ENCODE data around the gene OAF.
A peak's percentile ranks its signal among the peaks of the same experiment; 100 is the strongest.

Gene OAF

DNA sequence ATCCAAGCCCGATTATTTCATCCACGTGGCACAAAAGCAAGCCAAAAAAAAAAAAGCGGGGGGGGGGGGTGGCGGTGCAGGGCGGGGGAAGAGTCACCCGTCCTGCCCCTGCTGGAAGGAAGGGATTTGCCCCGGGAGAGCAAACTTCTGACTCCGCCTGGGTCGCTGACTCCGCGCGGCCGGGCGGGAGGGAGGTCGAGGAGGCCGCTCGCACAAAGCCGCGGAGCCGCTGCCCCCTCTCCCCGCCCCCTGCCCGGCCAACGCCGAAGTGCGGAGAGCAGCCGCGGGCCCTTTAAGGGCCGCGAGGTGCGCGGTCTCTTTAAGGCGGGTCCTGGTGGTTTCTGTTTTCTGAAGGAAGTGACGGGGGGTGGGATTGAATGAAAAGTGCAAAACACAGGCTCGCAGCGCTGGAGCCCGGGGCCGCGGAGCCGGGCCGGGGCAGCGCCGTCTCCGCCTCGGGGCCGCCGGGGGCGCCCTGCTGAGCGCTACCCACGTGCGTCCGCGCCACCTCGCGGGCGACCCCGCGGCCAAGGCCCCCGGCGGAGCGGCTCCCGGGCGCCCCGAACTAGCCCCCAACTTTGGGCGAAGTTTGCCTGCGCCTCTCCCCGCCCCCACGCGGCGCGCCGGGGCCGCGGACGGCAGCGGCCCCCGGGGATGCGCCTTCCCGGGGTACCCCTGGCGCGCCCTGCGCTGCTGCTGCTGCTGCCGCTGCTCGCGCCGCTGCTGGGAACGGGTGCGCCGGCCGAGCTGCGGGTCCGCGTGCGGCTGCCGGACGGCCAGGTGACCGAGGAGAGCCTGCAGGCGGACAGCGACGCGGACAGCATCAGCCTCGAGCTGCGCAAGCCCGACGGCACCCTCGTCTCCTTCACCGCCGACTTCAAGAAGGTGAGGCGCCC lies at the start of gene OAF:
TSS of gene OAF (plus strand) at position 407 of the 896 bp plus-strand sequence. CDS start at position 655, 248 bp downstream.
- no peak for TF ChIP-seq ZNF274 (IDR thresholded peaks at IDR 0.05; ENCODE audit: low read depth, low read length)
- H3K4me3 ChIP-seq (ENCODE audit: low read length) = peak within 1 kb of the TSS; percentile 60

DNA sequence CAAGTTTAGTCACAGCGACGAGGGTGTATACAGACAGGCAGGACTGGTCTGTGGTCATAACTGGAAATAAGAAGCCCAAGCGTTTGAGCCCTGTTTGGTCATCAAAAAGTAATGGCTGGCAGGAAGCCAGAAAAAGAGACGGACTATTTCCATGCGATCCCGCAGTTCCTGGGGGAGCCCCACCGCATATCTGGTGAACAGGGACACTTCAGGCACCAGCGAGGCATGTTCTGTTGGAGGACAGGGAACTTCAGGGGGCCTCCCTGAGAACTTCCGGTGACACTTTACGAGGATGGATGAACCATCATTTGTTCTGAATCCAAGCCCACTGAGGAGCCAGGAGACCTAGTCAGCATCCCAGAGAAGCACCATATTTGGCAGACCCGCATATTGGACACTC lies 43.2 kb upstream of the OAF start:
- H3K4me3 ChIP-seq (ENCODE audit: low read length) = no peak overlapping the region
- TF ChIP-seq ZNF274 (IDR thresholded peaks at IDR 0.05; ENCODE audit: low read depth, low read length) = no peak

DNA sequence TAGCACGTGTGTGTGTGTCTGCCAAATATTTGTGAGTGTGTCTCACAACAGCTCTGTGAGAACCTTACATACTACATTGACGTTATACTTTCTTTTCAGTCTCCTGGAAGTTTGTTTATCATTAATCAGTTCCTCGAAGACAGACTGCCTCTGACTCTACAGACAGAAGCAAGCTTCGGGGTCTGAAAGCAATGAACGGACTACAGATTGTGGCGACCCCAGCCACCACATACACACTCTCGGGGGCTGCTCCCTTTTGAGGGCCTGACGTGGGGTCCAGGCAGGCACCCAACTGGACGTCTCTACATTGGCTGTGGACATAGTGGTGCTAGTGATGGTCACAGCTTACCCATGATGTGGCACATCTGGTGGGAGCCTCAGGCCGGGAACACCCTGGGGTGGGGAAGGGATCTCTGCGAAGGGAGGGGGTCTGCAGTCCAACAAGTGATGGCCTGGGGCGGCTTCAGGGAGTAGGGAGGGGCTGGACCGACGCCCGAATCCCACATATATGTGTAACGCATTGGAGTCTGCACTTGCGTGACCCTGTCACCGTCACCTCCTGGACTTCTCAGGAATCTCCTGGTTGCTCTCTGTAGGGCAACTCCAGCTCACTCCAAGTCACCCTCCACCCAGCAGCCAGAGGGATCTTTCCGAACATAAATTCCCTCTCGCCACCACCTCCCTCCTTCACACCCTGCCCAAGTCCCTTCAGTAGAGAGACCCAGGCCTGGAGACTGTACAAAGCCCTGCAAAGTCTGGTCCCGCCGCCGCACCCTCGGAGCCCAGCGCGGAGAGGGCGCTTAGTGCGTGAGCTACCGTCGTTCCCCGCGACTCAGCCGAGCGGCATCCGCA lies 42.5 kb upstream of the OAF start:
- H3K4me3 ChIP-seq (ENCODE audit: low read length) = peak overlapping the region; percentile 16; the same call in 1 of the 2 replicates
- no peak for TF ChIP-seq ZNF274 (IDR thresholded peaks at IDR 0.05; ENCODE audit: low read depth, low read length)

DNA sequence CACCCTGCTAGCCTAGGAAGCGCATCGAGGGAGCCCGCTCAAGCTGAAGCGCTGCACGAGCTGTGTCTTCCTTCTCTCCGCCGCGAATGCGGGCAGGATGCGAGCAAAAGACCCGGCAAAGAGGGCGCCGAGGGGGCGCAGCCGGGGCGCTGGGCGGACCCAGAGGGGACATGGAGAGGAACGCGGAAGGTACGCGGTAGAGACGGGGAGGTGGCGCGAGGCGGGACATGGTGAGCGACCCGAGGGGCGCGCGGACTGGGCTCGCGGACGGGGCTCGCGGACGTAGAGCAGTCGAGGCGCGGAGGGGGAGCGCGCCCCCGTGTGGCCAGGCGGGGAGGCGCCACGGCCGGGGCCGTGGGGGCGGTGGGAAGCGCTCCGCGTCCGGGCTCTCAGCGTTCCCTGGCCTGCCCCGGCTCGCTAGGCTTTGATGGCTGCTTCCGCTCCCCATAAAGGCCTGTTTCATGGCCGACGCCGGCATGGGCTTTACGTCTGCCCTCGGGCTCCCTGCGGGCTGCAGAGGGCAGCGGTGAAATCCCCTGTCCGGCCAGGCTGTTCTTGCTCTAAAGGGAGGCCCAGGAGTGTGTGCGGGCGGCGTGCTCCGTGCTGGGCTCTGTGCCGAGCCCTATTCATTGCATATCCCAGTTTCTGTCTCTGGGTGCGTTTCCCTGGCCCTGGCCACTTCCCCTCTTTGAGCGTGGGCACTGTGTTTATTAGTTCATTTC lies 41.7 kb upstream of the OAF start:
- peak overlapping the region; percentile 16; the same call in 1 of the 2 replicates for H3K4me3 ChIP-seq (ENCODE audit: low read length)
- no peak for TF ChIP-seq ZNF274 (IDR thresholded peaks at IDR 0.05; ENCODE audit: low read depth, low read length)

DNA sequence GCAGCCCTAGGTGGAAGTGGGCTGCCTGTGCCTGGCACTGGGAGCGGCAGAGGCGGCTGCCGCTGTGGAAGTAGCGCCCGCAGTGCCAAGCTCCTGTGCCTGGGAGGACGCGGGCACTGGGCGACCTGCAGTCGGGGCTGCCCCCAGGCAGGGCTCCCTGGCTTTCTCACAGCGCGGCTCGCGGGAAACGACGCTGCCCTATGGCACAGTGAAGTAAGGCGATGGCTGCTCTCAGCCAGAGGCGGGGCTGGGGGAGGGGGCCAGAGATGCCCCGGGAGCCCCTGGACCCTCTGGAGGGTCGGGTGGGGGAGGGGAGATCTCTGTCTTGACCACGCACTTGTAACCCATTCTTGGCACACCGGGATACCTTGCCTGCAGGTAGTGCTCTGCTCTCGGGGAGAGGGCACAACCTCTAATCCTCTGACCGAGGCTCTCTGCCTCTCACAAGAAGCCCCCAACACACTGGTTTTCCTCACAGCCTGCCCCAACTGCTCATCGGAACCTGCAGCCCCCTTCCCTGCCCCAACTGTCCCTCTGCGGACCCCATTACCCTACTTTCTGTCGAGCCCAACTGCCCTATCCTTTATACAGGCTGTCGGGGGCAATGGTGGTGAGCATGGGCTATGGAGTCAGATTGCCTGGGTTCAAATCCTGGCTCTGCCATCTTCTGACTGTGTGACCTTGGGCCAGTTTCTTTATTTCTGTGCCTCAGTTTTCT lies 40.7 kb upstream of the OAF start:
- no peak for TF ChIP-seq ZNF274 (IDR thresholded peaks at IDR 0.05; ENCODE audit: low read depth, low read length)

DNA sequence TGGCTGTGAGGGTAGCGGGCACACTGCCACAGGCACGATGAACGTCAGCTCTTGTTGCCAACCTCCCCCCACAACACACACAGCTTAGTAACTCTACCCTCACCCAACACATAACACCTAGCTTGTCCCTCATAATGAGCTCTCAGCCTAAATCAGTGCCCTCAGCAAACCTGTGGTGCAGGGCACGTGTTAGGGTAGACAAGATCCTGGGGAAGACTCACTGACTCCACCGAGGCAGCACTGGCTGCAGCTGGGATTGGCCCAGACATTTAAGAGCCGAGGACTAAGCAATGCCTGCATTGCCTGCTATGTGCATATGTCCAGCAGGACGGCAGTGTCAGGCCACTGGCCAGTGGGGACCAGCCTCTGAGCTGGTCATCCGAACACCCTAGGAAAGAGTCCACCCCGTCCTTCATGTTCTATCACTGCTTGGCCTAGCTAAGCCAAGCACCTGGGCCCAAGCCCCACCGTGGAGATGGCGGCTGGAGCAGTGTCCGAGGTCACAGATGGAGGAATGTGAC lies 40.0 kb upstream of the OAF start:
- no peak for TF ChIP-seq ZNF274 (IDR thresholded peaks at IDR 0.05; ENCODE audit: low read depth, low read length)
- H3K4me3 ChIP-seq (ENCODE audit: low read length) = no peak overlapping the region

More for the DNA sequence above, 40.7 kb upstream of the OAF start:
- no peak overlapping the region for H3K4me3 ChIP-seq (ENCODE audit: low read length)

DNA sequence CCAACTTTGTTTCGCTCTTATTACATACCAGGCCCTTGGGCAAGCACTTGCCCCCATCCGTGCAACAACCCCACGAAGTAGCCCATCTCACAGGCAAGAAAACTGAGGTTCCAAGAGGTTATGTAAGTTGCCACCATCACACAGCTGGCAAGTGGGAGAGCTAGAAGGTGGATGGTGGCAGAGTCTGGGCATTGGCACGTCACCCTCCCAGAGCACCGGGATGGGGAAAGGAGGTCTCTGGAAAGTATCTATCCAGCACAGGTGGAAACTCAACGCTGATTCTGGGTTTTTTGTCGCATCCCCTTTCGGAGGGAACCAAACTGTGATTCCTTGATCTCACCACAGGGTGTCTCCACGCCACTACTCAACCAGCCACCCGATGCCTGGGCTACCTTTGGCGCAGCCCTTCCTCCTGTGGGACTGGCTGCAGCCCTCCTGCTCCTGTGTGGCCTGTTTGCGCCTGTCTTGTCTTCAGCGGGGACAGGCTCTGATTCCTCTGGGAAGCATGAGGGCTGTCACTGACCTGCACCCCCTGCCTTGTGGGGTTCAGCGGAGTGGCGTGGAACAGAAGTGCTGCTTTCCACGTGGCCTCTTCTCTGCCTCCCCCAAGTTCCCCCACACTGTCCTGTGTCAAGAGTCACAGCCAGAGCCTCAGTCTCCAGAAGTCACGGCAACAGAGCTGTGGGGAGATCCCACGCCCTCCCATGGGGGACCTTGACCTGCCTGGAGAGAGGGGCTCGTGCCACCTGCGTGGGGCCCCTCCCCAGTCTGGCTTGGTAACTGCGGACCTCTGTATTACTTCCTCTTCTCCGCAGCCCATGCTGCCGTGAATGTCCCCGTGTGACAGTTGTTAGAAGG lies 38.5 kb upstream of the OAF start:
- H3K4me3 ChIP-seq (ENCODE audit: low read length) = no peak overlapping the region
- TF ChIP-seq ZNF274 (IDR thresholded peaks at IDR 0.05; ENCODE audit: low read depth, low read length) = no peak

DNA sequence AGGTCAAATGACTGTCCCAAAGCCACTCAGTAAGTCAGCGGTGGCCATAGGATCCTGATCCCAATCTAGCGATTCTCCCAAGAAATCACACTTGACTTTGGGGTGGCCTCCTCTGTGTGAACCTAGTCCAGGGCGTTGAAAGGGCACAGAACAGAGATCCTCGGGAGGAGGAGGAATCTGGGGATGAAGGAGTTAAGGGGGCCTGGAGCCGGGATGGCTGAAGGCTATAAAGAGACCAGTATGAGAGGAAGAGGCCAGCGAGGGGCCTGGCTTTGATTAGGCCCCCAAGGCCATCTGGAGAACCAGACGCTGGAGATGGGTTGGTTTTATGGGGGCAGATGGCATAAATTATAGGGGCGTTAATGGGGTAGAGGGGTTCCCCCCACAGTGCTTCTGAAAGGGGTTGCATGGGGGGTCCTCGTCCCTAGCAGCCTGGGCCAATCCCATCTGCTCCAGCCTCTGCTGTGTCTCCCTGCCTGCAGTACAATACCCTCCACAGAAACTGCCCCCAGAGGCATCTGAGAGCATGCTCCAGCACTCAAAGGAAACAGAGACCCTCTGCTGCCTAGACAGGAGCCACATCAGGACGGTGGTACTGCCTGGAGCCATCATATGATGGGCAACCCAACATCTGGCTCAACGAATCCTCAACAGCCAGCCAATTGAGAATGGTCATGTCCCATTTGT lies 37.7 kb upstream of the OAF start:
- no peak overlapping the region for H3K4me3 ChIP-seq (ENCODE audit: low read length)
- no peak for TF ChIP-seq ZNF274 (IDR thresholded peaks at IDR 0.05; ENCODE audit: low read depth, low read length)

DNA sequence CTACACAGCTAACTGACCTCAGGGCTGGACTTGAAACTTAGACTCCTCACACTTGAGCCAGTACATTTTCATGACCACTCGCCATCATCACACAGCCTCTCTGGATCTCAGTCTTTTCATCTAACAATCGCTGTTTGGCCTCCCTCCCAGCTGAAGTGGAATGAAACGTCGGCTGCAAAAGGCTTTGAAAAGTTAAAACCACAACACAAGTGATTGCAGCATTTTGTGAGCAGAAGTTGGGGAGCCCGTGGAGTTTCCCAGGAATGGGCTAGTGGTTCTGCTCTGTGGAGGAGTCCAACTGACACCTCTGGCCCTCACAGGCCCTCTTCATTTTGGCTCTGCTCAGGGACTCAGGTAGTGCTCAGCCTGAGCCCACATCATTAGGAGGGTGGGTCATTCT lies 37.0 kb upstream of the OAF start:
- no peak overlapping the region for H3K4me3 ChIP-seq (ENCODE audit: low read length)
- TF ChIP-seq ZNF274 (IDR thresholded peaks at IDR 0.05; ENCODE audit: low read depth, low read length) = no peak

DNA sequence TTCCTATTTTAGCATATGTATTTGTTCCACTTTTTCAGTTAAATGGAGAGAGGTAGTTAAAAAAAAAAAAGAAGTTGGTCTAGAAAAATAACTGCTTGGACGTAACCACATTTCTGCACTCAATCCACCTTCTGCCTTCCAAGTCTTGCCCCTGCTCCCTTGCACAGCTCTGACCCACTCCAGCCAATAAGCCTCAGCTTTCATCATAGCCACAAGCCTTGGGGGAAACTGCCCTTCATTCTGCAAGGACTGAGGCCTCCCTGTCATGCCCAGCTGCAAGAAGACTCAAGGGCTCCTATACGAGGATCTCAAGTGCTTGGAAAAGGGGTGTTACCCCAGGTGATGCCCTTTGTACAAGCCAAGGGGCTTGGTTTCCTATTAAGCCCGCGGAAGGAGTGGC lies 36.0 kb upstream of the OAF start:
- TF ChIP-seq ZNF274 (IDR thresholded peaks at IDR 0.05; ENCODE audit: low read depth, low read length) = no peak
- H3K4me3 ChIP-seq (ENCODE audit: low read length) = no peak overlapping the region

DNA sequence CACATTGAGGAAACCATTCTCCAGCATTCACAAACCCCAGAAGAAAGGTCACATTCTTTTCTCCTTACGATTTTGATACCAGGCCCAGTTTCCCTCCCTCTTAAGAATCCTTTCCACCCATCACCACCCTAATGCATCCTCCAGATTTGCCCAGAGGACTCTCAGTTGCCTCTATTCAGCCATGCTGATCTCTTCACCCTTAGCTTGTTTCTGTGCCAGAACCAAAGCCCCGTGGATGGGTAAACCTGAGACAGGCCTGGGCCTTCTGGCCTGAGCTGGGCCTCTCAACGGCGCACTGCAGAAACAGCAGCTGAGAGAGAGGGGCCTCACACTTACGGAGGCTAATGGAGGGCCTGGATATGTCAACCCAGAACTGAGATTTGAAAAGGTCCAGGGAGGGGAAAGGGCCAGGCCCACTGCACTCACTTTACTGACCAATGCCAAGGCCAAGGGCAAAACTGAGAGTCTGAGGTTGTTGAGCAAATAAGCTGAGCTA lies 32.2 kb upstream of the OAF start:
- no peak for TF ChIP-seq ZNF274 (IDR thresholded peaks at IDR 0.05; ENCODE audit: low read depth, low read length)
- no peak overlapping the region for H3K4me3 ChIP-seq (ENCODE audit: low read length)

Data from GM08714 (cell line).